Measurements from ENCODE around the gene RAD51B. TPM values are rescaled to one million over a fixed set of nuclear protein-coding genes. Genes with fewer than 3 reads are reported as not detected.

Gene RAD51B
- total RNA-seq, 1 experiment from 2014 or later, result 14.2 TPM

GRCh38 chr14:68677901-68678300 lies 858.3 kb downstream of the RAD51B start:
- TF ChIP-seq ERG (CRISPR knock-in tag; IDR thresholded peaks at IDR 0.05) (no peak), MLX (CRISPR knock-in tag; IDR thresholded peaks at IDR 0.05) (no peak), ZBTB21 (CRISPR knock-in tag; IDR thresholded peaks at IDR 0.05; ENCODE audit: borderline replicate concordance) (no peak), ZNF396 (CRISPR knock-in tag; IDR thresholded peaks at IDR 0.05; ENCODE audit: borderline replicate concordance) (no peak), TP53 (CRISPR knock-in tag; IDR thresholded peaks at IDR 0.05) (no peak), ATF3 (CRISPR knock-in tag; conservative IDR thresholded peaks at IDR 0.05) (no peak), RORB (CRISPR knock-in tag; IDR thresholded peaks at IDR 0.05) (no peak), NFYB (CRISPR knock-in tag; conservative IDR thresholded peaks at IDR 0.05; ENCODE audit: low read depth) (no peak), AR (CRISPR knock-in tag; IDR thresholded peaks at IDR 0.05) (no peak), ZNF532 (CRISPR knock-in tag; IDR thresholded peaks at IDR 0.05; ENCODE audit: borderline replicate concordance) (no peak), TCF7 (CRISPR knock-in tag; IDR thresholded peaks at IDR 0.05; ENCODE audit: low read depth) (no peak)
- POLR2A ChIA-PET, result no interaction called here
- no peak for DNase-seq (ENCODE audit: low spot score)
- no peak for ATAC-seq
- Mint-ChIP-seq H3K4me3 (no peak overlapping the region), H3K9me3 (peaks cover 17% of the 10 kb centered on the region), H3K27me3 (ENCODE audit: low read depth) (no peaks in the 10 kb centered on the region; the same call in 1 of the 2 replicates), H3K27ac (no peak overlapping the region), H3K4me1 (peaks cover 17% of the 10 kb centered on the region), H3K36me3 (no peaks in the 10 kb centered on the region; the same call in 1 of the 2 replicates)
- CTCF ChIA-PET, result interaction anchor here (1.6 kb wide), 1 partner anchor 112 kb away, joined by 3 read pairs; no protein-coding TSS in a partner anchor

GRCh38 chr14:68678471-68678870 lies 858.9 kb downstream of the RAD51B start:
- Mint-ChIP-seq H3K27me3 (ENCODE audit: low read depth) (no peaks in the 10 kb centered on the region; the same call in 1 of the 2 replicates), H3K9me3 (peaks cover 14% of the 10 kb centered on the region), H3K4me1 (peaks cover 21% of the 10 kb centered on the region), H3K36me3 (no peaks in the 10 kb centered on the region; the same call in 1 of the 2 replicates), H3K27ac (no peak overlapping the region), H3K4me3 (no peak overlapping the region)
- ChIA-PET CTCF (no interaction called here), POLR2A (no interaction called here)
- ATAC-seq, result no peak
- no peak for DNase-seq (ENCODE audit: low spot score)
- TF ChIP-seq PRRX2 (CRISPR knock-in tag; IDR thresholded peaks at IDR 0.05) (no peak), MXD4 (CRISPR knock-in tag; IDR thresholded peaks at IDR 0.05; ENCODE audit: borderline replicate concordance) (no peak), ETV6 (CRISPR knock-in tag; IDR thresholded peaks at IDR 0.05) (no peak), CREM (CRISPR knock-in tag; IDR thresholded peaks at IDR 0.05) (no peak), ZNF423 (CRISPR knock-in tag; IDR thresholded peaks at IDR 0.05) (no peak), TCF7 (CRISPR knock-in tag; IDR thresholded peaks at IDR 0.05; ENCODE audit: low read depth) (no peak), NFE2L1 (CRISPR knock-in tag; IDR thresholded peaks at IDR 0.05) (no peak)
- TF ChIP-seq, protein P1, sequence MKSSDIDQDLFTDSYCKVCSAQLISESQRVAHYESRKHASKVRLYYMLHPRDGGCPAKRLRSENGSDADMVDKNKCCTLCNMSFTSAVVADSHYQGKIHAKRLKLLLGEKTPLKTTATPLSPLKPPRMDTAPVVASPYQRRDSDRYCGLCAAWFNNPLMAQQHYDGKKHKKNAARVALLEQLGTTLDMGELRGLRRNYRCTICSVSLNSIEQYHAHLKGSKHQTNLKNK (CRISPR knock-in tag; IDR thresholded peaks at IDR 0.05), result no peak
- TF ChIP-seq, protein P2, sequence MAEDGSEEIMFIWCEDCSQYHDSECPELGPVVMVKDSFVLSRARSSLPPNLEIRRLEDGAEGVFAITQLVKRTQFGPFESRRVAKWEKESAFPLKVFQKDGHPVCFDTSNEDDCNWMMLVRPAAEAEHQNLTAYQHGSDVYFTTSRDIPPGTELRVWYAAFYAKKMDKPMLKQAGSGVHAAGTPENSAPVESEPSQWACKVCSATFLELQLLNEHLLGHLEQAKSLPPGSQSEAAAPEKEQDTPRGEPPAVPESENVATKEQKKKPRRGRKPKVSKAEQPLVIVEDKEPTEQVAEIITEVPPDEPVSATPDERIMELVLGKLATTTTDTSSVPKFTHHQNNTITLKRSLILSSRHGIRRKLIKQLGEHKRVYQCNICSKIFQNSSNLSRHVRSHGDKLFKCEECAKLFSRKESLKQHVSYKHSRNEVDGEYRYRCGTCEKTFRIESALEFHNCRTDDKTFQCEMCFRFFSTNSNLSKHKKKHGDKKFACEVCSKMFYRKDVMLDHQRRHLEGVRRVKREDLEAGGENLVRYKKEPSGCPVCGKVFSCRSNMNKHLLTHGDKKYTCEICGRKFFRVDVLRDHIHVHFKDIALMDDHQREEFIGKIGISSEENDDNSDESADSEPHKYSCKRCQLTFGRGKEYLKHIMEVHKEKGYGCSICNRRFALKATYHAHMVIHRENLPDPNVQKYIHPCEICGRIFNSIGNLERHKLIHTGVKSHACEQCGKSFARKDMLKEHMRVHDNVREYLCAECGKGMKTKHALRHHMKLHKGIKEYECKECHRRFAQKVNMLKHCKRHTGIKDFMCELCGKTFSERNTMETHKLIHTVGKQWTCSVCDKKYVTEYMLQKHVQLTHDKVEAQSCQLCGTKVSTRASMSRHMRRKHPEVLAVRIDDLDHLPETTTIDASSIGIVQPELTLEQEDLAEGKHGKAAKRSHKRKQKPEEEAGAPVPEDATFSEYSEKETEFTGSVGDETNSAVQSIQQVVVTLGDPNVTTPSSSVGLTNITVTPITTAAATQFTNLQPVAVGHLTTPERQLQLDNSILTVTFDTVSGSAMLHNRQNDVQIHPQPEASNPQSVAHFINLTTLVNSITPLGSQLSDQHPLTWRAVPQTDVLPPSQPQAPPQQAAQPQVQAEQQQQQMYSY (CRISPR knock-in tag; IDR thresholded peaks at IDR 0.05), result no peak
